GM18858 (cell line): ENCODE measurements around the gene MSRB3.
"Not testable (repeated sequence)": the region's sequence is repeated elsewhere in the genome, so short reads cannot be mapped to it uniquely, and the experiment has no call there.

Source experiments
- ATAC-seq: cut with Tn5 transposase; IDR thresholded peaks from one replicate; pipeline ENCODE4 v1.9.1; 2021; ENCODE audit not compliant: unreplicated experiment

The MSRB3 gene

GRCh38 chr12:65450625-65451024 is 172.1 kb downstream of the MSRB3 start:
- ATAC-seq, result no peak

- no peak for ATAC-seq
Measured at GRCh38 chr12:65454115-65454787, 175.8 kb downstream of the MSRB3 start.

- ATAC-seq, result not testable (repeated sequence)
Measured at GRCh38 chr12:65457341-65457740, 178.9 kb downstream of the MSRB3 start.

- ATAC-seq, result no peak
Measured at GRCh38 chr12:65458718-65459117, 180.2 kb downstream of the MSRB3 start.

GRCh38 chr12:65459545-65459944 is 181.1 kb downstream of the MSRB3 start:
- ATAC-seq, result no peak

- no peak for ATAC-seq
Measured at GRCh38 chr12:65460063-65460462, 181.6 kb downstream of the MSRB3 start.

- no peak for ATAC-seq
Measured at GRCh38 chr12:65461017-65461416, 182.5 kb downstream of the MSRB3 start.

- no peak for ATAC-seq
Measured at GRCh38 chr12:65462484-65462883, 184.0 kb downstream of the MSRB3 start.

- no peak for ATAC-seq
Measured at GRCh38 chr12:65463082-65463481, 184.6 kb downstream of the MSRB3 start.

GRCh38 chr12:65463611-65464010 is 185.1 kb downstream of the MSRB3 start:
- ATAC-seq, result no peak

- no peak for ATAC-seq
Measured at GRCh38 chr12:65464930-65465329, 186.4 kb downstream of the MSRB3 start.

GRCh38 chr12:65465766-65466547 is 187.5 kb downstream of the MSRB3 start:
- no peak for ATAC-seq

GRCh38 chr12:65466911-65467310 is 188.4 kb downstream of the MSRB3 start:
- no peak for ATAC-seq

- no peak for ATAC-seq
Measured at GRCh38 chr12:65470256-65470655, 191.8 kb downstream of the MSRB3 start.

GRCh38 chr12:65472079-65472478 is 193.6 kb downstream of the MSRB3 start:
- no peak for ATAC-seq

GRCh38 chr12:65474831-65475230 is 196.3 kb downstream of the MSRB3 start:
- no peak for ATAC-seq

GRCh38 chr12:65477721-65478120 is 199.2 kb downstream of the MSRB3 start:
- ATAC-seq, result no peak

GRCh38 chr12:65483891-65484516 is 205.5 kb downstream of the MSRB3 start:
- ATAC-seq, result not testable (repeated sequence)

- no peak for ATAC-seq
Measured at GRCh38 chr12:65488197-65488596, 209.7 kb downstream of the MSRB3 start.

GRCh38 chr12:65490250-65490649 is 211.8 kb downstream of the MSRB3 start:
- ATAC-seq, result no peak

GRCh38 chr12:65492998-65493912 is 214.8 kb downstream of the MSRB3 start:
- ATAC-seq, result no peak
